ENCODE results near the gene PLAAT4. TPM values are rescaled to one million over a fixed set of nuclear protein-coding genes. Genes with fewer than 3 reads are reported as not detected.

The PLAAT4 gene
- total RNA-seq, result 2.3 and 10.6 TPM in 2 replicates

DNA sequence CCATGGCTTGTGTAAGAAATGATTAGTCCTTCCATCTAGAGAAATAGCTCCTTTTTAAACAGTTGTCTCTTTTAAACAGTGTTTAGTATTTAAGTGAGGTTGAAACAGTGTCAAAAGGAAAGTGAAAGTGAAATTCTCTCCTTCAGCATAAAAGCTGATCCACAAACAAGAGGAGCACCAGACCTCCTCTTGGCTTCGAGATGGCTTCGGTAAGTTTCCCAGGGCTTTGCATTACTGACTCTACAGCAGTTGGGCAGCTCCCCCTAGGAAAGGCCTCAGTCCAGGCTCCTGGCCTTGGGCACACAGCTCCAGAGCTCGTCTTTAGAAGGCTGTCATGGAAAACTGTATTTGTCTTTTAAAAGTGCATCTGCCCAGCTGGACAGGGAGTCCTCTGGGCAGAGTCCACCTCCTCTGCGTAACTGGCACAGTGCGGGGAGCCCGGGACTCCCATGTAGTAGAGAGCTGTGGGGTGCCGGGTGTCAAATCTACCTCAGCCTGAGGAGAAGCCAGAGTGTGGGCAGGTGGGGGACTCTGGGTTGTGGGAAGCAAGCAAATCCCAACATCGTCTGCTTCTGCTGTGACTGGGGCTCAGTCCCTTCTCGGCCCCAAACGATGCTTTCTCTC, at the start of gene PLAAT4:
TSS of gene PLAAT4 (plus strand) at position 140 of the 624 bp plus-strand sequence. CDS start at position 201, 61 bp downstream.
- DNase-seq, result peak; percentile 49

DNA sequence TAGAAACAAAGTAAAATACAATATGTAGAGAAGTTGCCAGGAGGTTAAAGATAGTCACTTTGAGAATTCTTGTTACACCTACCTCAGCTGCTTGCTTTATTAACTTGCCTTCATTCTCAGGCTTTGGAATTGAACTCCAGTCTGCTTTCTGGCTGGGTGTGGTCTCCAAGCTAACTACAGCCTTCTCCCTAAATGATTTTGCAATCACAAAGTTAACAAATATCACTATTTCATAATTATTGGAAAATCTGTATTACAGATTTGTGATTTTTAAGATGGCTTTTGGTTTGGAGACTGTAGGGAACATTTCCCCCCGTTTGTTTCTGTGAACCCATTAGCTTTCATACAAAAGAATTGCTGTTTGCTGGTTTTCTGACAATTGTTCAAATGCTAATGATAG, 47.8 kb upstream of the PLAAT4 start:
- DNase-seq, result no peak

DNA sequence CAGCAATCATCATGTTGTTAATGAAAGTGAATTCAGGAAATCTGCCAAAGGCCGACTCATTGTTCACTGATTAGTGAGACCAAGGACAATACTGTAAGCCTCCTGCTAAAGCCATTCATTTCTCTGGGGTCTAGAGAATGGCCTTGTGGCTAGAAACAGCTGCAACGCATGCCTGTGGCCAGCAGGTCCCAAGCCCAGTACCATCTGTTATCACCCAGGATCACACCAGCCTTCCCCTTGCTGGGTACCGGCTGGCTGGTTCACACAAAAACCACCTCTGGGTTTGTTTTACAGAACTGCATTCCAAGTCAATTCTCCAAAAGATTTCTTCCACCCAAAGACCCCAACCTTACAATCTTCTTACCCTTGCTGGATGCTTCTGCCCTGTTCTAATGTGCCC, 46.7 kb upstream of the PLAAT4 start:
- peak; percentile 42 for DNase-seq

- DNase-seq, result no peak
Observed at GRCh38 chr11:63490551-63491239, 45.9 kb upstream of the PLAAT4 start, which contains the start of gene PLAAT5. TSS of gene PLAAT5 (minus strand) at chr11:63491167. CDS start at chr11:63491034, 133 bp downstream.

DNA sequence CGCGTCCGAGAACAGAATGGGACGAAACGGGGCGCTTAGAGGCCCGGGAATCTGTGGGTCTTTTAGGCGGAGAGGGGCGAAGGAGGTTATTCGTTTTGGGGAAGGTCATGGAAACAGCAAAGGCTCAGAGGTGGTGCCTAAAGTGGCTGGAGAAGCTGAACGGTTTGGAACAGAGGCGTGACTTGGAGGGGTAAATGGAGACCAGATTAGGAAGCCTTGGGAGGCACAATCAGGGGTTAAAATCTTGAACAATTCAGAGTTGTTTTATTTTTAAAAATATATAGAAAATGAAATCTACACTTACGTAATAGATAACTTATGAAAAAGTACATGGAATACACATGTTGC, 45.4 kb upstream of the PLAAT4 start:
- DNase-seq, result no peak

DNA sequence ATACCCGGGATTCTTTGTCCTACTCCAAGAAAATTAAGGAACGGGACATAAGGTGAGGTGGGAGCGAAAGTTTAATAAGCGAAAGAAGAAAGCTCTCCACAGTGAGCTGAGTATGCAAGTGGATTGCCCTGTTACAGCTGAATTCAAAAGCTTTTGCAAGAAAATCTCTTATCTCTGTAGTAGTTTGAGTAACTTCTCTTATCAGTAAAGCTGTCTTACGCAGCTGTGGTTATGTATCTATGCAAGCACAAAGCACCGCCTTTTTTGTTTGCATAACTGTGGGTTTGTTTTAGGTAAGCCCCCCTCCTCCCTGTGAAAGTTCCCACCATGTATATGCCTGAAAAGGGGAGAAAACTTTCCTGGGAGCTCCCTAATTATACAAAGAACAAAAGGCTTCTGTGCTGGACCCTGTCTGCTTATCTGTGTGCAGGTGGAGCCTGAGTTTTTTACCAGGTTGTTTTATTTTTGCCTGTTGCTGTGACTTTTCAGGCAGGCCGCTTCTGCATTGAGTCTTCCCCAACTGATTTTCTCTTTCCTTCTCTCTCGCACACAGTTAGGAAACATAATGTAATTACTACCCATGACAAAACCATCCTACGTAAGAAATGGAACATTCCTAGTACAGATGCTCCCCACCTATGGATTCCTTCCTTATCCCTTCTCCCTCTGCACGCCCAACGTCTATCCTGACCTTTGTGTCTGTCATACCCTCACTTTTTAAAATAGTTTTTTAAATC, 44.8 kb upstream of the PLAAT4 start:
- DNase-seq, result no peak

- no peak for DNase-seq
Observed at GRCh38 chr11:63492441-63492840, 44.2 kb upstream of the PLAAT4 start.

DNA sequence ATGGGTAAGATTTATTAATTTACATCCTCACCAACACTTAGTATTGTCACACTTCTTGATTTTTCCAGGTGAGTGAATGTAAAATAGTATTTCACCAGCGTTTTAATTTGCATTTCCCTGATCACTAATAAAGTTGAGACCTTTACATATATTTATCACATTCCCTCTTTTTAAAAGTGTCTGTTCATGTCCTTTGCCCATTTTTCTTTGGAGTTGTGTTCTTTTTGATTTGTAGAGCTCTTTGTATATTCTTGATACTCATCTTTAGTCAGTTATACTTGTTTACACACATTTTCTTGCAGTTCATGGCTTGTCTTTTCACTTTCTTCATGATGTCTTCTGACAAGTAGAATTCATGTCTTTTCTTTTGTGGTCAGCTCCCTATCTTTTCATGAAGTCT, 43.5 kb upstream of the PLAAT4 start:
- no peak for DNase-seq

GRCh38 chr11:63494975-63495374, 41.6 kb upstream of the PLAAT4 start:
- no peak for DNase-seq

GRCh38 chr11:63499874-63500273, 36.7 kb upstream of the PLAAT4 start:
- DNase-seq, result no peak

GRCh38 chr11:63501236-63501635, 35.4 kb upstream of the PLAAT4 start:
- DNase-seq, result no peak

DNA sequence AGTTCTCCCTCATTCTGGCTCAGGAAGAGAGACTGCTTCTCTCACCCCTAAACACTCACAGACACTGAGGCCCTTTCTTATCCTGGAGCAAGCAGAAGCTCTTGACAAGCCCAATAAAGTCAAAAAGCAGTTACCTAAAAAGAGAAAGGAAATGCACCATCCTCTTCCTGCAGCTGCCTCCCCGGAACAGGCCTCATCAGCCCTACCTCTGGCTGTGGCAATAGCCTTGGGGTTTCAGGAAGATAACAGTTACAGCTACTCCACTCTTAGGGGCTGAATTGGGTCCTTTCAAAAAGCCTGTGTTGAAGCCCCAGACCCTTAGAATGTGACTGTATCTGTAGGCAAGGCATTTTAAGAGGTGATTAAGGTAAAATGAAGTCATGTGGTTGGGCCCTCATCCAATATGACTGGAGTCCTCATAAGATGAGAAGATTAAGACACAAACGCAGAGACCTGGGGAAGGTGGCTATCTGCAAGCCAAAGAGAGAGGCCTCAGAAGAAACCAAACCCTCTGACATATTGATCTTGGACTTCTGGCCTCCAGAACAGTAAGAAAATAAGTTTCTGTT, 34.3 kb upstream of the PLAAT4 start:
- no peak for DNase-seq

DNA sequence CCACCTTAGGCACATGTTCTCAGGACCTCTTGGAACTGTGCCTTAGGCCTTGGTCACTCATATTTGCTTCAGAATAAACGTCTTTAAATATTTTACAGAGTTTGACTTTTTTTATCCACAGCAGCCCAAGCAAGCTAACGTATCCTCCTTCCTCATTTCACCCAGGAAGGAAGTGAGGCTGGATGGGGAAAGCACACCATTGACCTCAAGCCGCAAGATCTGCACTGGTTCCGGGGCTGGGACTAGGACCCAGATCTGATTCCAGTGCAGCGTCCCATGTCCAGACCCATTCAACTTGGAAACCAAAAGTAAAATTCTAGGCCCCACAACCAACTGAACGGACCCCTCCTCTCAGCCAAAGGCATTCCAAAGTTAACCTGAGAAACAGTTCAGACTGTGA, 33.1 kb upstream of the PLAAT4 start:
- DNase-seq, result no peak

GRCh38 chr11:63504054-63504453, 32.6 kb upstream of the PLAAT4 start:
- no peak for DNase-seq

GRCh38 chr11:63504933-63505586, 31.5 kb upstream of the PLAAT4 start:
- DNase-seq, result no peak

GRCh38 chr11:63505857-63506528, 30.6 kb upstream of the PLAAT4 start, which contains the start of gene LGALS12:
TSS of gene LGALS12 (plus strand) at chr11:63506084. CDS start at chr11:63506459, 375 bp downstream.
- no peak for DNase-seq

- no peak for DNase-seq
Observed at GRCh38 chr11:63506876-63507275, 29.7 kb upstream of the PLAAT4 start.

DNA sequence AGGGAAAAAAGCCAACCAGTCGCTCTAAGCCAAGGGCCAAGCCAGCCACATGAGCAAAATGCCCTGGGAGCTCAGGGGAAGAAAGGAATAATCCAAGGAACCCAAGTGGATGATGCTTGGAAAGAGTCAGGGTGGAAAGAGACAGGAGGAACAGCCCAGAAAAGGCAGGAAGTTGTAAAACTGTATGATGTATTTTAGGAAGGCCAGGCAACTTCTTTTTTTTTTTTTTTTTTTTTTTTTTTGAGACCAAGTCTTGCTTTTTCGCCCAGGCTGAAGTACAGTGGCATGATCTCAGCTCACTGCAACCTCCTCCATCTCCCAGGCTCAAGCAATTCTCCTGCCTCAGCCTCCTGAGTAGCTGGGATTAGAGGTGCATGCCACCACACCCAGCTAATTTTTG, 29.1 kb upstream of the PLAAT4 start:
- no peak for DNase-seq

DNA sequence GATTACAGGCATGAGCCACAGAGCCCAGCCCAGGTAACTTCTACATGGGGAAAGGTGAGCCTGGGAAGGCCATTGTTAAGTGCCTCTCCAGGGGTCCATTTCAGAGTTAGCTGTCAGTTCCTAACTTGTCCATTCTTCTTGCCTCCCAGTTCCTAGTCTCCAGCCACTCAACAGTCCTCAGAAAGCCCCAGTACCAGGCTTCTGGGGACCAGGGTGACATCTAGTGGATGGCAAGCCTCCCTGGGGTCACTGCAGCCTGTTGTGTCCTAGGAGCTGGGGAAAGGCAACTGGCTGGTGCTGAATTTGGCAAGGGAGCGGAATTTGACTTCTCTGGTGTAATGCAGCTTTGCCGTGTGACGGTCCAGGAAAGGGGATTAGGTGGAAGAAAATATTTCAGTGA, 28.6 kb upstream of the PLAAT4 start:
- peak; percentile 24 for DNase-seq

DNA sequence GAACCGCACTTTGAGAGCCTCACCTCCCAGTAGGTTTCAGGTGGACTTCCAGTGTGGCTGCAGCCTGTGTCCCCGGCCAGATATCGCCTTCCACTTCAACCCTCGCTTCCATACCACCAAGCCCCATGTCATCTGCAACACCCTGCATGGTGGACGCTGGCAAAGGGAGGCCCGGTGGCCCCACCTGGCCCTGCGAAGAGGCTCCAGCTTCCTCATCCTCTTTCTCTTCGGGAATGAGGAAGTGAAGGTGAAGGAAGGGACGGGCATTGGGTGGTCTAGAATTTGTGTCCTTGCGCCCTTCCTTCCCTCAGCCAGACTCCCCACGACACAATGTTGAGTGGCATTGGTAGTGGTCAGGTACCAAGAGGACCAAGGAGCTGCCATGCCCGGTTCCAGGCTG, 27.9 kb upstream of the PLAAT4 start:
- no peak for DNase-seq

DNA sequence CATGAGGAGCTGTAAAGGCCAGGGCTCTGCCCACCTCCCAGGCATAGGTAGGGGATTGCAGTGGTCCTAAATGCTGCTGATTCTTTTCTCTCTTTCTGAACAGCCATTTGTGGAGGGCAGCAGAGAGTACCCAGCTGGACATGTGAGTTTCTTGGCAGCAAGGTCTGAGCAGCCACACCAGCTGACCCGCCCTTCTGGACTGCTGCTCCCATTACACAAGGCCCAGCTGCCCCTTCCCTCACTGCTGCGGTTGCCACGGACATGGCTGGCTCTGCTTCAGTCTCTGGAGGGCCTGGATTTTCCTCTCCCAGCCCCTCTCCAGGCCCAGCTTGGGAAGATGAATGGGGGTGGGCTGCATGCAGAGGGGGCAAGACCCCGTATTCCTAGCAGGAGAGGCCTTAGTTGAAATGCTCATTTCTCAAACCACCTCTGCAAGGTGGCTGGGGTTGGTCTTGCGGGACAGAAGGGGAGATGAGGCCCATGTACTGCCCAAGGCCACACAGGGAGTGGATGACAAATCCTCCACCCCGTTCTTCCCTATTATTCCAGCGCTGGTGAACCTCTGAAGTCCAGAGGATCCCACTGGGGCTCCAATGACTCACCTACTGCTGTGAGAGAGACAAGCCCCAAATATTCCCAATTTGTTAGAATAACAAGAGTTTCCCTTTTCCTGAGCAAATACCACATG, 26.1 kb upstream of the PLAAT4 start:
- no peak for DNase-seq
